ENCODE measurements around the gene OR14C36.
"Not testable (repeated sequence)": the region's sequence is repeated elsewhere in the genome, so short reads cannot be mapped to it uniquely, and the experiment has no call there.

DNA sequence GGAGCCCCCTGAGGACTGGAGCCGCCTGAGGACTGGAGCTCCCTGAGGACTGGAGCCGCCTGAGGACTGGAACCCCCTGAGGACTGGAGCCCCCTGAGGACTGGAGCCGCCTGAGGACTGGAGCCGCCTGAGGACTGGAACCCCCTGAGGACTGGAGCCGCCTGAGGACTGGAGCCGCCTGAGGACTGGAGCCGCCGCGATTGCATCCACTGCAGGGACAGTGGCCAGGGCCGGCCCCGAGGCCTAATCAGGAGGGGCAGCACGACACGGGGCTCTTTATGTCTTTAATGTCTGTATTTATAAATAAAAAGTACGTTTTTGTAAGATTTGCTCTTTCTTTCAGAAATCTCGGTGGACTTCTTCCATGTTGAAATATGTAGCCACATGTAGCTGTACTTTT is 41.8 kb upstream of the OR14C36 start:
- TF ChIP-seq EP300, POLR2A (IDR thresholded peaks at IDR 0.05): not testable (repeated sequence)
- TF ChIP-seq, protein P1, sequence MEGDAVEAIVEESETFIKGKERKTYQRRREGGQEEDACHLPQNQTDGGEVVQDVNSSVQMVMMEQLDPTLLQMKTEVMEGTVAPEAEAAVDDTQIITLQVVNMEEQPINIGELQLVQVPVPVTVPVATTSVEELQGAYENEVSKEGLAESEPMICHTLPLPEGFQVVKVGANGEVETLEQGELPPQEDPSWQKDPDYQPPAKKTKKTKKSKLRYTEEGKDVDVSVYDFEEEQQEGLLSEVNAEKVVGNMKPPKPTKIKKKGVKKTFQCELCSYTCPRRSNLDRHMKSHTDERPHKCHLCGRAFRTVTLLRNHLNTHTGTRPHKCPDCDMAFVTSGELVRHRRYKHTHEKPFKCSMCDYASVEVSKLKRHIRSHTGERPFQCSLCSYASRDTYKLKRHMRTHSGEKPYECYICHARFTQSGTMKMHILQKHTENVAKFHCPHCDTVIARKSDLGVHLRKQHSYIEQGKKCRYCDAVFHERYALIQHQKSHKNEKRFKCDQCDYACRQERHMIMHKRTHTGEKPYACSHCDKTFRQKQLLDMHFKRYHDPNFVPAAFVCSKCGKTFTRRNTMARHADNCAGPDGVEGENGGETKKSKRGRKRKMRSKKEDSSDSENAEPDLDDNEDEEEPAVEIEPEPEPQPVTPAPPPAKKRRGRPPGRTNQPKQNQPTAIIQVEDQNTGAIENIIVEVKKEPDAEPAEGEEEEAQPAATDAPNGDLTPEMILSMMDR (IDR thresholded peaks at IDR 0.05): not testable (repeated sequence)

All from ovary (tissue), 3 donors.